HG03095 (cell line): Measurements from ENCODE around the gene TNS1.

ENCODE experiments used
- ATAC-seq: cut with Tn5 transposase; IDR thresholded peaks from one replicate; pipeline ENCODE4 v1.9.1; 2021; ENCODE audit warnings: moderate library complexity; ENCODE audit not compliant: unreplicated experiment

TNS1 gene

DNA sequence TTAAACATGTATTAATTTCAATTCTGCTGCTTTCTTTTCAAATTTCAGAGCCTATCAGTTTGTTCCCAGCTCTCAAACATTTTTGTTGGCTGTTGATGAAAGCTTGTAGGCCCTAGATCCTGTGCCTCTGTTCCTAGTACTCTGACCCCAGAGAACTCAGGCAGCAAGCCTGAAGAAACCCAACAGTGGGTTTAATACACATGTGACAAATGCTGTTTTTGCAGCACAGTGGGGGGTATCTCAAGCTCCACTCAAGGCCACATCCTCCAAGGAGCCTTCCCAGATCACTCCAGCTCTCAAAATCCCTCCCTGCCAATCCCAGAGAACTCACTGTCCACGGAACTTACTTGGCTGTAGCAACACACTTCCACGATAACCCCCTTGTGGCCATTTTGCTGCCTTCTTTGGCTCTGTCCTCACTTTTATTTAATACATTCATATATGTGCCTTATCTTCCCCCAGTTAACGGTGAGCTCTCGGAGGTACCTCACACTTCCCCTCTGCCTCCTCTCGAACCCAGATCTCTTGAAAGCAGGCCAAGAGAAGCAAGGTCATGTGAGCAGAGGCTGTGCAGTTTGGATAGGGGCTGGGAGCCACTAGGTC lies 122.4 kb downstream of the TNS1 start:
- ATAC-seq: no peak

DNA sequence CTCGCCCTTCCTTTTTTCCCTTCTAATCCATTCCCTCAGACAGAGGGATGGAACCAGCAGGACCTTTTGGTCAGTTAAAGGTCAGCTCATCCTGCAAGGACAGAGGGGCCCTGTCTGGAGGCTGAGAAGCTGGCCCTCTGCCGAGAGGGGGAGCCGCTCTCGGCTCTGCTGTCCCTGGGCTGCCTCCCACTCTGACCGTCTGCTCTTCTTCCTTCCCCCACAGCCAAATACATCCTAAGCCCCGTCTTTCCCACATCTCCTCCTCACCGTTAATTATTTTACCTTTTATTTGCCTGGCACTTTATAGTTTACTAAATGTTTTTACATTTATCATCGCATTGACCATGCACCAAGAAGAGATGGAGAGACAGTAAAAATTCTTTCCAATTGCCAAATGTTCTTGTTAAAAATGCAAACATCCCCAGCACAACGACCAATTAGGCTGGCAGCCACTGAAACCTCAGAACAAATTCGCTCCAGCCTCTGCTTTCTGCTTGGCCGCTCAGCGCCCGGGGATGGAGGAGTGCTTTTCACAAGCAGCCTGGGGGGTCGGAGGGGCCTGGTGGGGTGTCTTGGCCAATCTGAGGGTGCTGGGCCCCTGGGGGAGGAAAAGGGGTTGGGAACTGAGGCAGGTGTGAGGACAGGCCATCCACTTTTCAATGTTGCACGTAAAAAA lies 123.7 kb downstream of the TNS1 start:
- no peak for ATAC-seq

DNA sequence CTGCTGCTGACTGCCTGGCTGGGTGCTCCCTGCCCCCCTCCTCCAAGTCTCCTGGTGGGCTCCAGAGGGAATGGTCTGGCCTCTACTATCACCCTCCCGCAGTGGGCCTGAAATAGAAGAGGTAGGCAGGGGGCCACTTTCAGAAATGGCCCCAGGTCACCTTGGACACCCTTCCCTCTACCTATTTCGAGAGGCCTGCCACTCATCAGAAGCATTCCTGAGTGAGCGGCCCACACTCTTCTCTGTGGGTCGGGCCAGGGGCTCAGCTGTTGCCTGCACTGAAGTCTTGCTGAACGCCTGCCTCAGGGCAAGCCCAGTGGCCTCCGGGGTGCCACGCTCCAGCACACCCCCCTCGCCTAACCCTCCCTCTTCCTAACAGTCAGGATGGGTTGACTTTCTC lies 124.9 kb downstream of the TNS1 start:
- no peak for ATAC-seq

DNA sequence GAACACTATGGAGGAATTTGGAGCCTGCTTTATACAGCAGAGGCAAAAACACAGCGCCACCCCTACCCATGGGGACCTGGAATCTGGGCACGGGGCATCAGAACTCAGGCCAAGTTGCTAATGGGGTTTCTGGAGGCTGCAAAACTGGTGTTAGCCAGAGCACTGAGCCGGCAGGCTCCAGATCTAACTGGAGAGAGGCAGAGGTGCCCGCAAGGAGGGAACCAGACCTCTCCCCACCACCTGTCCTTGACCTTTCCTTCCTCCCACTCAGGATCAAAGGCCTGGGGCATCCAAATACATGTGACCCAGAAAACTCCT lies 126.6 kb downstream of the TNS1 start:
- ATAC-seq: no peak

DNA sequence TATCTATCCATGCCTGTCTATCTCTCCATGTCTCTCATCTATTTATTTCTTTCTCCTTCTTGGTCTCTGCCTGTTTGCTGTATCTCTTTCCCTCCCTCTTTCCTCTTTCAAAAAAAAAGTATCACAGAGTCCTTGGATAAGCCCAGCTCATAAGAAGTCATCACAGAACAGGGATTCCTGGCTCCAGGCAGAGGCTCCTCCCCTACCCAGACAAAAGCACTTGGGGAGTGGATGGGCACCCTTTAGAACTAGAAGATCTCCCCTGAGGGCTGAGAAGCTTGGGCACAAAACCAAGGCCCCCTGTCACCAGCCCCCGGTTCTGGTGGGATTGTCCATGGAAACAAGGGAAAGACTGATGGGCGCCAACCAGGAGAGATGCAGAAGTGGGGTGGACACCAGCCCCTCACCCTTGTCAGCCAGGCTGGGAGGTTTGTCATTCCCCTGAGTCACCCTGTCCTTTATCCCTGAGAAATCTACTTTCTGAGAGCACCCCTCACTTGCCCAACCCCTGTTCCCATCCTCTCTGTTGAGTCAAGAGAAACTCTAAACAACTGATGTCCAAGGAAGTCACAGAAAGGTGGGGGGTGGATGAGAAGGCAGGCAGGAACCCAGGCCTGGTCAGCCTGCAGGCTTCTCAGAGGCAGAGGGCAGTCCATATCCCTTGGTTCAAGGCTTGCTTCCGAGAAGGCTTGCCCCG lies 127.1 kb downstream of the TNS1 start:
- no peak for ATAC-seq

DNA sequence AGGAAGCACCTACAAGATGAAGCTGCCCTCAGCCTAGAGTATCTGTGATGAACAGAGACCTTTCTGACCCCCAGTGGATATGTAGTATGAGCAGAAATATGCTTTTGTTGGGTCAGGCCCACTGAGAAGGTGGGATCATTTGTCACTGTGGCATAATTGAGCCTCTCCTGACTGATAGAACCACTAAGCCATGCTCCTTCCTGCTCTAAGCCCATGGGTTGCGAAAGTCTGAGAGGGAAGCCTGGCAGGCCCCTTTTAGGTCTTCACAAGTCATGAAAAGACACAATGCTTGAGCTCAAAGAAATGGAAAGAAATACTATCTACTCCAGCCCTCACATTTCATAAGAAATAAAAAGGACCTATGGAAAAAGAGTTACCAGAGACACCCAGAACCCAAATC lies 127.7 kb downstream of the TNS1 start:
- no peak for ATAC-seq

DNA sequence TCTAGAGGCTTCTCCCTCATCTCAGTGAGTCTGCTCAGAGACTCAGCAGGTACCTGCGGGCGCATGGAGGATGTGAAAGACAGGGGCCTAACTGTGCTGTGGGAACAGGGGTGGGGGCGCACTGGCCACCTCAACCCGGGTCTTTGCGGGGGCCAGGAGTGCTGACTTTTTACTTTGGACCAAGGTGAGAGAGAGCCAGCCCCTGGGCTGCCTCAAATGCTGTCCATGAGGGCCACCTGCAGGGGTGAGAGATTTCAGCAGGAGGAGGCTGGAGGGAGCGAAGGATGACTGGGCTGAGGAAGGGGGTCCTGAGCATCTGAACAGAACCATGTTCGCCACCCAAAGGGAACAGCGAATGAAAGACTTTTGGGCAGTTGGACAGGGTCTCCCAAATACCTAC lies 129.4 kb downstream of the TNS1 start:
- ATAC-seq: no peak

DNA sequence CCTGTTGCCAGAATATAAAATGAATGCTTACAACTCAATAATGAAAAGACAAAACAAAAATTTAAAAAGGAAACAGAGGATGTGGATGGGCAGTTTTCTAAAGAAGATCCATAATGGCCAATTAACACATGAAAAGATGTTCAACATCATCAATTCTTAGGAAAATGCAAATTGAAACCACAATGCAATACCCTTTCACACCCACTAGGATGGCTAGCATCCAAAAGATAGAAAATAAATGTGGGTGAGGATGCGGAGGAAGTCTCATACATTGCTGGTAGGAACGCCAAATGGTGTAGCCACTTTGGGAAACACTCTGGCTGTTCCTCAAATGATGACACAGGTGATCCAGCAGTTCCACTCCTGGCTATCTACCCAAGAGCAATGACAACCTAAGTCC lies 130.5 kb downstream of the TNS1 start:
- ATAC-seq: no peak

DNA sequence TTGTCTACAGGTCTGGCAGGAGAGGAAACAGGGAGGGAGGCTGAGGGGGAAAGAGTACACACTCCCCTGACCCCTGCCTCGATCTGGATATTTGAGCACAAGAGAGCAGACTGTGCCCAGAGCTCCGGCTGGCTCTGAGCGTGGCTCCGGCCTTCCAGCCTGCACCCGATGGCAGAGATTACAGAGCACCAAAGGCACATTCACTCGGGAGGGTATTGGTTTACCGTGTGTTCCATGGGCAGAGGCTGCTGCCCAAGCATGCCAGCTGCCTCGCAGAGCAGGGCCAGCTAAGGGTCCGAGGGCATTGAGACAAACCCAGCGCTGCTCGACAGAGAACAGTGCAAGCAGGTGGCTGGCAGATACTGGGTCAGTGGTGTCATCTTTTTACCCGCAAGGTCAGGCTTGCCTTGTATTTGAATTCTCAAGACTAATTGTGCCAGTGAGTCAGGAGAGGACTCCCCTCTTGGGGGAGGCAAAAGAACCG lies 132.2 kb downstream of the TNS1 start:
- ATAC-seq: no peak

DNA sequence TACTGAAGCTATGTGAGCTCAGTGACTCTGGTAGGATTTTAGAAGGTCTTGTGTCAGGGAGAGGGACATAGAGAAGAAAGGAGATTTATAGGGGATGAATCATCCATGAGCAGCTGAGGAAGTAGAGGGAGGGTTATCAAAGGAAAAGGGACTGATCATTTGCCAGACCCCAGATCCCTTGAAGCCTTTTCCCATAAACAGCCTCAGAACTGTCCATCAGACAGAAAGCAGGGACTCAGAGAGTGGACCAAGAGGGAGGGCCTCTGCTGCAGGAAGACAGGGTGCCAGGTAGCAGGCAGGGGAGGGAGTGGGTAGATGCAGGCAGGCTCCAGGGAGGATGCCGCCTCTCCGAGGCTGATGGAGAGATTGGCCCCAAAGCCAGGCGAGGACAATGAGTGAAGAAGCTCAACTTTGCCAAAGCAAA lies 133.9 kb downstream of the TNS1 start:
- no peak for ATAC-seq

DNA sequence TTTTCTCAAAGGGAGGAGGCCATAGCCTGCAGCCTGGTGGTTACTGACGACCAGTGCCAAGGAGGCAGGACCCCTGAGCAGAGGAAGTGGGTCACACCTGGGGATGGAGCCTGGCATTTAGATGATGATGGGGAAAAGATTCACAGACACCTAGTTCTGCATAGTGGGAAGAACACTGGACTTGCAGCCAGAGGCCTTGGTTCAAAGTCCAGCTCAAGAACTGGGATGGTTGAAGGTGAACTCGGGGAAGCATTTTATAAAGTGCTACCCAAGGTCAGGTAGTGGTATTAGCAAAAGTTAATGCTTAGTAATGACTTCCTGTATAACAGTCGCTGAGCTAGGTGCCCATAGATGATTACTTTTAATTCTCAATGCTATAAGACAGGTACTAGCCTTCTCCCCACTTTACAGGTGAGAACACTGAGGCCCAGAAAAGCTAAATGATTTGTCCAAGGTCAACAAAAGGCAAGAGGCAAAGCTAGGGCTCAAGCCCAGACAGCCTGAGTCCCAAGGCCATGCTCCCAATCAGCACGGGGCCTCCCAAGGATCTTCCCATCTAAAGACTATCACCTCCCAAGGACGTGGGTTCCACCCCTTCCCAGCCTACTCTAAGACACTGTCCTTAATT lies 134.4 kb downstream of the TNS1 start:
- ATAC-seq: no peak

DNA sequence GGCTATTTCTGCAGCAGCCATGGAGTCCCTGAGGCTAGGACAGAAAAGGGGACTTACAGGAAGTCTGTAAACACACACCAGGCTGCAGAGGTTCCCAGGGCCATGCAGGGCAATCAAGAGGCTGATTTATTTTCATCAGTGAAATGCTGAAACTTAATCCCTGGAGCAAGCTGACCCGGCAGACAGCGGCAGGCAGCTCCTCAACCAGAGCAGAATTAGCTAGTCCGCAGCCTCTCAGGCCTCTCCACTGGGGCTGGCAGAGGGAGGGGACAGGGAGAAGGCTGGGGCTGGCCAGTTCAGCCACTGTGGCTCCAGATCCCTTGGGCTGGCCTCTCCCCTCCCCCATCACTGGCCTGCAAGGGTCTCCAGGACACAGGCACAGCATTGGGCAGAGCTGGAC lies 136.3 kb downstream of the TNS1 start:
- ATAC-seq: no peak

DNA sequence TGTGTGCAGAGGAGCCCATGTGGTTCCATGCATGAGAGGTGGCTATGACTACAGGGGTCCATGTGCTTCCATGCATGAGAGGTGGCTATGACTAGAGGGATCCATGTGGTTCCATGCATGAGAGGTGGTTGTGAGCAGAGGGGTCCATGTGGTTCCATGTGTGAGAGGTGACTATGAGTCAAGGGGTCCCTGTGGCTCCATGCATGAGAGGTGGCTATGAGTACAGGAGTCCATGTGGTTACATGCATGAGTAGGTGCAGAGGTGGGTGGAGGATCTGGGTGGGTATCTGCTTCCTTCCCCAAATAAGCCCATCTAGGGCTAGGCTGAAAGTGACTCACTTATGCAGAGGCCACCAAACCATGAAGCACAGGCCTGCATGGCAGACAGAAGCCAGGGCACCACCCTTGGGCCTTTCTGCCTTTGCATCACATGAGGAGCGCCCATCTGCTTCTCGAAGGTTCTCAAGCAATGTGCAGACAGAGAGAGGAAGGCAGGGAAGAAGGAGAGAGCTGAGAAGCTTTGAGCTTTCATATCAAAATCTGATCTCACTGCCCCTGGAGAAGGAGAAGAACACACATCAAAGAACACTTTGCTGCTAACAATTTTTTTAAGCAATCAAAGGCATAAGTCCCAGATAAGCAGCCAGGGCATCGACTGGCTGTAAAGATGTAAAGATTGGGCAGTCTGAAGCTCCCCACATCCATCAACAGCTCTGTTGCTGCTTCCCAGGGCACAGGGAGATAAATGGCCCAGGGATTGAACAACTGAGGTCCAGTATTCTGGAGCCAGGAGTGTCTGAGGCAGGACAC lies 137.6 kb downstream of the TNS1 start:
- peak; percentile 58 for ATAC-seq

DNA sequence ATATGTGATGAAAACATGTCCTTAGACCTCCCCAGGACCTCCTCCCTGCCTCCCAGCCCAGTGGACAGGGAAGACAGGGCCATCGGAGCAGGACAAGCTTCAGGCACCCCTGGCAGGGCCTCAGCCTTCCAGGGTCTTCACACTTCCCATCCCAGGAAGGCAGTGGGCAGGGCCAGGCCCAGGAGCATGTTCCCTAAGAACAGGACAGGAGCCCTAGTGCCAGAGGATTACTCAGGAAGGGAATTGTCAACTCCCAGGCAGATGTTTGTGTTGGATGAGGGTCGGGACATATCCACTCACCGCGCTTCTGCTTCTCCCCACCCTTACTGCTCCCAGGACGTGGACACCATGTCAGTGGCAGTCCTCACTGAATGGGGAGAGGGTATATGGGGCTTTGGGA lies 138.9 kb downstream of the TNS1 start:
- ATAC-seq: no peak

DNA sequence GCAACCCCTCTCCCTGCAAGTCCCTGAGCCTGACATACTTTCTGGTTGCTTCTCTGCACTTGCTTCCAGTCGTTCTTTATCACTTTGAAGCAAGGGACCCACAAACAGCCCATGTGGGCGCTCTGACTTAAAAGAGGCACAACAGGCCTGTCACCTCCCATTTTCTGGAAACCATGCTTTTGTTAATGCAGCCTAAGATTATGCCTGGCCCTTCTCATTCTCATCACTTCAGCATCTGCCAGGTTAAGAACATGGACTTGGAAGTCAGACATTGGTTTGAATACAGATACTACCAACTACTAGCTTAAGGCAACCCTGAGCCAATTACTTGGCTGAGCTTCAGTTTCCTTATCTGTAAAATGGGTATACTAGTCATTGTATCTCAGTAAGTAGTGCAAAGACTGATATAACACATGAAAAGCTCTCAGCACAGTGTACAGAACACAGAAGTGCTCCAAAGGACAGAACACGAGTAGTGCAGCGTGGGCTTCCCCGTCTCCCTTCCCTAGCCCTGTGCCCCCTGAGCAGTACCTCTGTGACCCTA lies 141.4 kb downstream of the TNS1 start:
- no peak for ATAC-seq

DNA sequence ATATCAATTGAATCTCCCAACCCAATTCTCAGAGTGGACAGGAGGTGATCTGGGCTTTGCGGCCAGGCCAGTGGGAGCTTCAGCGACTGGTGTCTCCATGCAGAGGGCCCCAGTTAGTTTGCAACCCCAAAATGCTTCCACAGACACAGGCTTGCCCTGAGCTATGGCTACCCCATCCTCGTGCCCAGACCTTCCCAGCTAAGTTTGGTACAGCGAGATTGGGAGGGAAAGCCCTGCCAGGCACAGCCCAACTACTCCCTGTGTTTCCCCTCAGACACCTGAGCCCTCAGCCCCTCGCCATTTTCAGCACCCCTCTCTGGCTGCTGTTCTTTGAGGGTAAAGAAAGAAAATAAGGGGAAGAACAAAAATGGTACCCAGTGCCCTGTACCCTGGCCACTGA lies 142.9 kb downstream of the TNS1 start:
- ATAC-seq: no peak

DNA sequence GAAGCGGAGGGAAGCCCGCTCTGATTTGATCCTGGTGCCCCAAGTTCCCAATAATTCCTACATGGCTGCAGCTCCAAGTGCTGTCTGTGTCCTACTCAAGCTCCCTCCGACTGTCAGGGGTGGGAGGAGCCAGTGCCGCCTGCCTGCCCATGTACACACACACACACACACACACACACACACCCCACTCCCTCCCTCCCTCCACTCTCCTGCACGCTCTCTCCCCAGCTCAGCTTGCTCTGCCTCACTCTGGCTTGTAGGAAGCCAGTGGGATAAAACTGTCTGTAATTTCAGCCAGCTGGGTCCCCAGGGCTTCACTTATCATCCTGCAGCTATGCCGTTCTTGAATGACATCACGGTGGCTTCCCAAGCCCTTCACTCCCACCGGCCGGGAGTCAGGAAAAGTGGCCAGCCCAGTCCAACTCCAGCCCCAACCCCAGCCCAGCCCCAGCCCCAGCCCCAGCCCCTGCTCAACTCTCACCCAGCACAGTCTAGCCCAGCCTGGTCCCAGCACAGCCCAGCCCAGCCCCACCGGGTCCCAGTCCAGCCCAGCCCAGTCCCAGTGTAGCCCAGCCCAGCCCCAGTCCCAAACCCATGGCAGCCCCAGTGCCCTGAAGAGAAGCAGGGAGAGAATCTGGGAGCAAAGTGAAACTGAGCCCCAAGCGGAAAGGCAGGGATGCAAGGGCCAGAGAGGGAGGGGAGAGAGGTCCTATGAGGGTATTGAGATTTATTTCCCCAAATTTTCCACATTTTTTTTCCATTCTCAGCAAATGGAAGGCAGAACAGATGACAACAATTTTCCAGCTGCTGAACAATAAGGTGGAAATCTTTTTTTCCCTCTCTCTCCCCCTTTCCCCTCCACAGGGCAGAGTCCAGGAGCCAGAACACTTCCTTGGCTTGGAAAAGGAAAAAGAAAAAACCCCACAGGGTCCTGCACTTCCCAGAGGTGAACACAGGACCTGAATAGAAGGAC lies 144.0 kb downstream of the TNS1 start:
- ATAC-seq: no peak

DNA sequence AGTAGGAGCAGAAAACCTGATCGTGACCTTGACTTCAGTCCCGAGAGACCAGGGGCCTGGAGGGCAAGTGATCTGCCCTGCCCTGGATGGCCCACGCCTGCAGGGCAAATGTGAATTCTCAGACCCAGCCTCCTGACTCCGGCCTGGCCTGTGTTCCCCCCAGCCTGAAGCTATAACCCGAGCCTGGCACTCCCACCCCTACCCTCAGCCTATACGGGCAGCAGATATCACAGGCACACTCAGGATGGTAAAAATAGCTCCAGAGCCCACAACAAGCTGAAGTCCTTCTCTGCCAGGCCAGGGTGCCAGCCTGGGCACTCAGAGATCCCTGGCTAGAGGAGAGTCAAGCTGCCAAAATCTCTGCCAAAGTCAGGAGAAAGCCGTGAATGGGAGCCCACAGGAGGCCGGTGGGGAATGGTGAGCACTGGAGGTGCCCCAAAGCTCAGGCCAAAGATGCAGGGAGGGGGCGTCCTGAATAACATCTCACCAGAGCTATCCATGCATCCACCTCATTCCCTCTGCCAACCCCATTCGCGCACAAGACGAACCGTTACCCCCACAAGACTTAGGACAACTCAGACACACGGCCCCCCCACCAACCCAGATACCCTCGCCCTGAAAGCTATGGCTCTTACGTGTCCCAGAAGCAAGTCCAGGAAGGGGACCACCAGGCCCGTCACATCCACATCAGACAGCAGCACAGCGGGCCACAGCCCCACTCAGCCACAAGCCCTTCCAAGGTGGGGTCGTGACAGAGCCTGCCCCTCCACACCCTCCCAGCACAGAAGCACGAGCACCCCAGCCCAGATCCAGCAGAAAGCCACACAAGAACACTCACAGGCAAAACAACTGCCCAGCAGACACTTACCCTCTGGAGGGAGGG lies 144.9 kb downstream of the TNS1 start:
- ATAC-seq: no peak

DNA sequence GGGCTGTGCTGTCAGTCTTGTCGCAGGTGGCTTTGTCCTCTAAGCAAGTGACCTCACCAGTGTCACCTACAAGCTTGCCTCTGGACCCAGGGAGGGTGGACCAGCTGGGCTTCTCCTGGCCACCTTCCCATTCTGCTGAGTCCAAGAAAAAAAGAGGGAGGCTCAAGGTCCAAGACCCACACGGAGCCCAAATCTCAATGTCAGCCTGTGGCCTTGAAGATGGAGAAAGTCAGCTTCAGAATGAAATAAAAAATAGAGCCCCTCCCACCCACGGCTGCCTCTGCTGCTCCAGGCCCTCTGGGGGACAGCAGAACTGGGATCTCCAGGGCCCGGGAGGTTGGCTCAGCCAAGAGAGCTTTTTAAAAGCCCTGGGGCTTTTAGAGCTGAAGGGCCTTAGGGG lies 145.9 kb downstream of the TNS1 start:
- no peak for ATAC-seq
